GM12891 (cell line): ENCODE measurements around the gene PDP2.

Experiments used
- PAX5 ChIP-seq: IDR thresholded peaks from 2 replicates; pipeline ENCODE4 v1.6.1; 2011; ENCODE audit warnings: low read length, moderate library complexity, mild to moderate bottlenecking; ENCODE audit not compliant: insufficient read depth, severe bottlenecking
- POLR2A ChIP-seq: IDR thresholded peaks from 2 replicates; pipeline ENCODE4 v1.6.1; 2011; ENCODE audit warnings: low read depth, low read length, control low read depth
- POLR2AphosphoS5 ChIP-seq: IDR thresholded peaks from 2 replicates; pipeline ENCODE4 v1.6.1; 2011; ENCODE audit warnings: low read depth, low read length, control low read depth
- POU2F2 ChIP-seq: IDR thresholded peaks from 2 replicates; pipeline ENCODE4 v1.6.1; 2011; ENCODE audit warnings: low read depth, mild to moderate bottlenecking, control low read depth, low read length, moderate library complexity
- SPI1 ChIP-seq: IDR thresholded peaks from 2 replicates; pipeline ENCODE4 v1.6.1; 2011; ENCODE audit warnings: low read depth, low read length, control low read depth
- TAF1 ChIP-seq: IDR thresholded peaks from 2 replicates; pipeline ENCODE4 v1.6.1; 2011; ENCODE audit warnings: low read depth, low read length, control low read depth

DNA sequence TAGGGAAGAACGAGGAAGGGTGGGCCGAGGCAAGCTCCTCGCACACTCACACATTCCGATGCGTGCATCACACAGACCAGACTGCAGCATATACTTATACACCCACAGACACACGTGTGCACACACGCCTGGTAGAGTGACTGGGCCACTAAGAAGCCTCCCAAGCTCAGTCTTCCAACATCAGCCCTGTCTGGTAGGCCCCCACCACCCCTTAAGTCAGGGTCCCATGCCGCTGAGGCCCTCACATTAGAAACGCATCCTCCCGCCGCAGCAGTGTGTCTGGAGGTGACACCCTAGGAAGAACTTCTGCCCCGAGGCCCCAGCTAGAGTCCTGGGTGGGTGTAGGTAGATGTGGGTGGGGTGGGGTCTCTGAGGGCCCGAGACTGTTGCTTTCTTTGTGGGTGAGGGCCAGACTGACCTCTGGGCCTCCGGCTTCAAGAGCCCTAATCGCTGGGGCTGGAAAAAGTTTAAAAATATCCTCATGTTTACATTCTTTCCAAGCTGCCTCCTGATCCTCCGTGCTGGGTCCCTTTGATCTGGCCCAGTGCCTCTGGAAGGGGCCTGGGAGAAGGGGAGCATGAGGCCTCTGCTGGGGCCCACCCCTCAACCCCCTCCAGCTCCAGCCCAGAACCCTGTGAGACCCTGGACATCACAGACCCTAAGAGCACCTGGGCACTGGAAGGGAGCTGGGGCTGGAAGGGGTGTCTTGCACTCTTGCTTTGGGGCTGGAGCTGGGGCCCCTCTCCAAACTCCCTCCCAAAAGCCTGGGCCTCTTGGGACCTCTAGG, 24.7 kb downstream of the PDP2 start:
- TF ChIP-seq POLR2AphosphoS5 = no peak
- TF ChIP-seq SPI1 = no peak
- no peak for TF ChIP-seq TAF1
- TF ChIP-seq POLR2A = no peak
- no peak for TF ChIP-seq POU2F2
- no peak for TF ChIP-seq PAX5
